Activated CD8-positive, alpha-beta memory T cell treated with anti-CD3 and anti-CD28 coated beads, Interleukin-2, amount 50 U/mL, for 1 hour (primary cell): ENCODE results near the gene AKR7A3.
"Not testable (repeated sequence)": the region's sequence is repeated elsewhere in the genome, so short reads cannot be mapped to it uniquely, and the experiment has no call there.

Experiments
- DNase-seq: peaks from one replicate; pipeline ENCODE4 v3.0.0-alpha.2; 2020; ENCODE audit errors: extremely low read depth

AKR7A3 gene

GRCh38 chr1:19288324-19289241 lies at the start of gene AKR7A3:
Gene AKR7A3, minus strand, starts transcription at chr1:19288770. Its CDS starts 61 bp downstream, at chr1:19288709.
- DNase-seq = not testable (repeated sequence)

- DNase-seq = no peak
These were observed 49.8 kb upstream of the AKR7A3 start for GRCh38 chr1:19338323-19338762.

GRCh38 chr1:19337289-19337688 lies 48.7 kb upstream of the AKR7A3 start:
- DNase-seq = no peak

- DNase-seq = no peak
These were observed 48.0 kb upstream of the AKR7A3 start for GRCh38 chr1:19336543-19336942.

GRCh38 chr1:19333587-19334354 lies 45.2 kb upstream of the AKR7A3 start:
- DNase-seq = no peak

GRCh38 chr1:19332832-19333231 lies 44.3 kb upstream of the AKR7A3 start:
- no peak for DNase-seq

- DNase-seq = no peak
These were observed 42.8 kb upstream of the AKR7A3 start for GRCh38 chr1:19331262-19331878.

- no peak for DNase-seq
These were observed 42.0 kb upstream of the AKR7A3 start for GRCh38 chr1:19330449-19331135.

- no peak for DNase-seq
These were observed 41.0 kb upstream of the AKR7A3 start for GRCh38 chr1:19329611-19330010.

- no peak for DNase-seq
These were observed 40.6 kb upstream of the AKR7A3 start for GRCh38 chr1:19329188-19329587.

- DNase-seq = no peak
These were observed 39.9 kb upstream of the AKR7A3 start for GRCh38 chr1:19328486-19328885.

- DNase-seq = no peak
These were observed 39.2 kb upstream of the AKR7A3 start for GRCh38 chr1:19327736-19328135.

- no peak for DNase-seq
These were observed 38.7 kb upstream of the AKR7A3 start for GRCh38 chr1:19327301-19327700.

GRCh38 chr1:19326748-19327065 lies 38.1 kb upstream of the AKR7A3 start:
- DNase-seq = no peak

- no peak for DNase-seq
These were observed 37.6 kb upstream of the AKR7A3 start for GRCh38 chr1:19325958-19326747.

- DNase-seq = no peak
These were observed 36.9 kb upstream of the AKR7A3 start for GRCh38 chr1:19325368-19325957.

GRCh38 chr1:19324665-19324990 lies 36.1 kb upstream of the AKR7A3 start:
- DNase-seq = no peak

GRCh38 chr1:19323987-19324664 lies 35.6 kb upstream of the AKR7A3 start:
- DNase-seq = no peak

GRCh38 chr1:19322481-19322880 lies 33.9 kb upstream of the AKR7A3 start:
- no peak for DNase-seq

GRCh38 chr1:19321071-19321470 lies 32.5 kb upstream of the AKR7A3 start:
- DNase-seq = no peak
